Fibroblast of mammary gland (primary cell): Measurements from ENCODE around the gene HHIPL1.

Source experiments
- DNase-seq: peaks from one replicate; pipeline ENCODE4 v3.0.0-alpha.2; 2010; ENCODE audit warnings: low read depth
- H3K4me3 ChIP-seq: 2 replicates; pipeline ENCODE4 v1.5.1; 2011; ENCODE audit warnings: low read depth, mild to moderate bottlenecking, low read length, moderate library complexity; ENCODE audit not compliant: control insufficient read depth
- CTCF ChIP-seq: conservative IDR thresholded peaks from 2 replicates; pipeline ENCODE4 v1.5.1; 2011; ENCODE audit warnings: low read depth, low read length, inconsistent platforms; ENCODE audit not compliant: control insufficient read depth, insufficient read depth

The HHIPL1 gene

GRCh38 chr14:99650189-99650588 lies 5.3 kb downstream of the HHIPL1 start:
- TF ChIP-seq CTCF: no peak
- H3K4me3 ChIP-seq: no peak overlapping the region
- DNase-seq: no peak

- no peak for DNase-seq
- no peak overlapping the region for H3K4me3 ChIP-seq
- no peak for TF ChIP-seq CTCF
Measured at GRCh38 chr14:99651953-99652746, 7.2 kb downstream of the HHIPL1 start.

- TF ChIP-seq CTCF: no peak
- H3K4me3 ChIP-seq: no peak overlapping the region
- DNase-seq: peak; percentile 78
Measured at GRCh38 chr14:99654235-99654985, 9.5 kb downstream of the HHIPL1 start.

- no peak for TF ChIP-seq CTCF
- DNase-seq: peak; percentile 61
- H3K4me3 ChIP-seq: no peak overlapping the region
Measured at GRCh38 chr14:99655521-99655920, 10.6 kb downstream of the HHIPL1 start.

GRCh38 chr14:99656171-99656570 lies 11.2 kb downstream of the HHIPL1 start:
- DNase-seq: no peak
- no peak overlapping the region for H3K4me3 ChIP-seq
- TF ChIP-seq CTCF: no peak

GRCh38 chr14:99657645-99658155 lies 12.8 kb downstream of the HHIPL1 start:
- no peak for DNase-seq
- no peak for TF ChIP-seq CTCF

More at GRCh38 chr14:99657645-99658155, 12.8 kb downstream of the HHIPL1 start:
- H3K4me3 ChIP-seq: no peak overlapping the region
